OCI-LY7 (cell line): ENCODE data around the gene CABP4. TPM values are rescaled to one million over a fixed set of nuclear protein-coding genes. Genes with fewer than 3 reads are reported as not detected.

ENCODE experiments used
- BruUV-seq: library from RNA; stranded (reverse); fragments of 400-500 nt; replicated peaks from 2 replicates; lab custom pipeline; 2021; lab: Mats Ljungman, UMichigan
- CTCF ChIA-PET: fragments of 300-600 bp; sonication (Branson Sonifier 250); formaldehyde crosslinking; loops from one replicate; lab custom pipeline; 2022; ENCODE audit warnings: antibody characterized with exemption; ENCODE audit not compliant: unreplicated experiment; lab: Charles Lee
- POLR2A ChIA-PET: fragments of 300-600 bp; sonication (Branson Sonifier 250); formaldehyde crosslinking; loops from one replicate; lab custom pipeline; 2022; ENCODE audit warnings: antibody characterized with exemption; lab: Charles Lee
- DNase-seq: peaks from one replicate; pipeline ENCODE4 v3.0.0-alpha.2; 2015; ENCODE audit warnings: low spot score
- H2AFZ ChIP-seq: fragments of 200-600 bp; sonication (generic), shearing (Covaris generic); 2 replicates; pipeline ENCODE4 v1.6.1; 2014; ENCODE audit warnings: mild to moderate bottlenecking, antibody characterized with exemption, low read length, moderate library complexity
- H3K27ac ChIP-seq: fragments of 200-600 bp; sonication (generic); 2 replicates; pipeline ENCODE4 v1.5.1; 2014; ENCODE audit warnings: mixed run types, low read depth, mild to moderate bottlenecking, moderate library complexity, low read length, inconsistent platforms; ENCODE audit not compliant: poor library complexity, severe bottlenecking
- H3K36me3 ChIP-seq: fragments of 200-600 bp; sonication (generic); 2 replicates; pipeline ENCODE4 v1.6.1; 2014; ENCODE audit warnings: mild to moderate bottlenecking, antibody characterized with exemption, low read length, moderate library complexity, mixed read lengths; ENCODE audit not compliant: insufficient read depth
- H3K4me1 ChIP-seq: fragments of 200-600 bp; sonication (generic); 2 replicates; pipeline ENCODE4 v1.5.1; 2014; ENCODE audit warnings: mild to moderate bottlenecking, low read length; ENCODE audit not compliant: insufficient read depth, poor library complexity, severe bottlenecking
- H3K4me2 ChIP-seq: fragments of 200-600 bp; sonication (generic); 2 replicates; pipeline ENCODE4 v1.6.1; 2014; ENCODE audit warnings: mild to moderate bottlenecking, low read length
- H3K4me3 ChIP-seq: fragments of 200-600 bp; sonication (generic); 2 replicates; pipeline ENCODE4 v1.5.1; 2014; ENCODE audit warnings: mild to moderate bottlenecking, low read depth, low read length; ENCODE audit not compliant: poor library complexity, severe bottlenecking
- H3K79me2 ChIP-seq: fragments of 200-600 bp; sonication (generic); 2 replicates; pipeline ENCODE4 v1.6.1; 2016; ENCODE audit warnings: low read depth, mild to moderate bottlenecking, low read length, moderate library complexity, mixed read lengths; ENCODE audit not compliant: insufficient read depth
- H3K9me2 ChIP-seq: fragments of 200-600 bp; sonication (generic); 2 replicates; pipeline ENCODE4 v1.6.1; 2016; ENCODE audit warnings: mild to moderate bottlenecking, low read length, mixed read lengths; ENCODE audit not compliant: insufficient read depth
- H3K9me3 ChIP-seq: fragments of 200-600 bp; sonication (generic); 2 replicates; pipeline ENCODE4 v1.6.1; 2014; ENCODE audit warnings: mild to moderate bottlenecking, mixed run types, low read length, mixed read lengths
- H4K20me1 ChIP-seq: fragments of 200-600 bp; sonication (generic); 2 replicates; pipeline ENCODE4 v1.6.1; 2014; ENCODE audit warnings: mild to moderate bottlenecking, antibody characterized with exemption, low read length, moderate library complexity, mixed read lengths; ENCODE audit not compliant: insufficient read depth
- EZH2phosphoT487 ChIP-seq: fragments of 200-600 bp; sonication (generic); IDR thresholded peaks from 2 replicates; pipeline ENCODE4 v1.6.1; 2018; ENCODE audit warnings: low read depth, borderline replicate concordance, mild to moderate bottlenecking, mixed run types, antibody characterized with exemption, low read length, moderate library complexity, mixed read lengths
- intact Hi-C: fragments of 100-400 bp; cut with micrococcal nuclease; formaldehyde crosslinking; loops from one replicate; pipeline ENCODE4 v1.10.0; 2022; ENCODE audit not compliant: unreplicated experiment
- total RNA-seq, 2 experiments: library from RNA; depleted of rRNA in 1 of 2; stranded (reverse); fragments of >200 nt in 1 of 2; shearing (Covaris generic) in 1 of 2; gene quantifications; 2 replicates each; pipeline ENCODE4 v1.2.3, GENCODE V29; 2014 to 2022
- TF ChIP-seq, protein P1 (sequence below): fragments of 200-600 bp; sonication (generic); conservative IDR thresholded peaks from 2 replicates; pipeline ENCODE4 v1.5.1; 2014; ENCODE audit warnings: mild to moderate bottlenecking, antibody characterized with exemption, low read length, moderate library complexity, mixed read lengths

The CABP4 gene
- total RNA-seq, 2 experiments from 2014 or later: 3.0 to 11.5 TPM

GRCh38 chr11:67417425-67417824 lies 37.7 kb upstream of the CABP4 start:
- no peak overlapping the region for H3K27ac ChIP-seq
- TF ChIP-seq, protein P1, sequence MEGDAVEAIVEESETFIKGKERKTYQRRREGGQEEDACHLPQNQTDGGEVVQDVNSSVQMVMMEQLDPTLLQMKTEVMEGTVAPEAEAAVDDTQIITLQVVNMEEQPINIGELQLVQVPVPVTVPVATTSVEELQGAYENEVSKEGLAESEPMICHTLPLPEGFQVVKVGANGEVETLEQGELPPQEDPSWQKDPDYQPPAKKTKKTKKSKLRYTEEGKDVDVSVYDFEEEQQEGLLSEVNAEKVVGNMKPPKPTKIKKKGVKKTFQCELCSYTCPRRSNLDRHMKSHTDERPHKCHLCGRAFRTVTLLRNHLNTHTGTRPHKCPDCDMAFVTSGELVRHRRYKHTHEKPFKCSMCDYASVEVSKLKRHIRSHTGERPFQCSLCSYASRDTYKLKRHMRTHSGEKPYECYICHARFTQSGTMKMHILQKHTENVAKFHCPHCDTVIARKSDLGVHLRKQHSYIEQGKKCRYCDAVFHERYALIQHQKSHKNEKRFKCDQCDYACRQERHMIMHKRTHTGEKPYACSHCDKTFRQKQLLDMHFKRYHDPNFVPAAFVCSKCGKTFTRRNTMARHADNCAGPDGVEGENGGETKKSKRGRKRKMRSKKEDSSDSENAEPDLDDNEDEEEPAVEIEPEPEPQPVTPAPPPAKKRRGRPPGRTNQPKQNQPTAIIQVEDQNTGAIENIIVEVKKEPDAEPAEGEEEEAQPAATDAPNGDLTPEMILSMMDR: no peak
- TF ChIP-seq EZH2phosphoT487: no peak
- no peaks in the 10 kb centered on the region for H3K9me2 ChIP-seq
- H3K4me3 ChIP-seq: no peak overlapping the region
- H2AFZ ChIP-seq: no peak overlapping the region
- no TSS peak for BruUV-seq
- no peaks in the 10 kb centered on the region for H3K9me3 ChIP-seq
- no peak overlapping the region for H3K4me2 ChIP-seq
- intact Hi-C loops: no loop called here
- ChIA-PET POLR2A (interaction anchor here (0.6 to 2.2 kb wide), 2 partner anchors 10 to 13 kb away, joined by 3 to 7 read pairs; no protein-coding TSS in a partner anchor), CTCF (no interaction called here)
- no peaks in the 10 kb centered on the region for H3K36me3 ChIP-seq
- DNase-seq: no peak
- peaks cover 60% of the 10 kb centered on the region for H3K4me1 ChIP-seq
- H4K20me1 ChIP-seq: no peaks in the 10 kb centered on the region
- no peaks in the 10 kb centered on the region for H3K79me2 ChIP-seq

DNA sequence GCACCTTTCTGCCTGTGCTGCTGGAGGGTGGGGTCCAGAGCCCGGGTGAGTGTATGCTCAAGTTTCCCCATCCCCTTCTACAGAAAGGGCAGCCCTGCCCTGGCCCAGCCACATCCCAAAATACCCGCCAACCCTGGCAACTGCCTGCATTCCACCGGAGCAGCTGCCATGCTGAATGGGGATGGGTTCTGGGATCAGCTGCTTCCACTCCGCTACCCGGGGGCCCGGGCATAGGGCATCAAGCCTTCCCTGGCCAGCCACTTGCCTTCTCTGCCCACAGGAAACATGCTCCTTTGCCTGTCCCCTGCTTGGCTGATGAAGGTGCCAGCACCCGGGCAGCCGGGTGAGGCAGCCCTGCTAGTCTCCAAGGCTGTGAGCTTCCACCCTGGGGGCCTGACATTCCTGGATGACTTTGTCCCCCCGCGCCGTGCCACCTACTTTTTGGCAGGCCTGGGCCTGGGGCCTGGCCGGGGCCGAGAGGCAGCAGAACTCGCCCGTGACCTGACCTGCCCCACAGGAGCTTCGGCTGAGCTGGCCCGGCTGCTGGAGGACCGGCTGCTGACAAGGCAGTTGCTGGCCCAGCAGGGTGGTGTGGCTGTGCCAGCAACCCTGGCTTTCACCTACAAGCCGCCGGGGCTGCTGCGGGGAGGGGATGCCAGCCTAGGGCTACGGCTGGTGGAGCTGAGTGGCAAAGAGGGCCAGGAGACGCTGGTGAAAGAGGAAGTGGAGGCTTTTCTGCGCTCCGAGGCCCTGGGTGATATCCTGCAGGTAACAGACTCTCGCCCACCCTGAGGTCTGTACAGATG lies 36.5 kb upstream of the CABP4 start:
- no TSS peak for BruUV-seq
- no peak overlapping the region for H3K27ac ChIP-seq
- no peaks in the 10 kb centered on the region for H3K9me2 ChIP-seq
- no peaks in the 10 kb centered on the region for H4K20me1 ChIP-seq
- H3K36me3 ChIP-seq: no peaks in the 10 kb centered on the region
- ChIA-PET POLR2A (interaction anchor here (0.6 to 2.2 kb wide), 4 partner anchors 10 to 63 kb away, joined by 3 to 9 read pairs (median 6); partner anchors contain the start of gene PTPRCAP), CTCF (no interaction called here)
- no peak for TF ChIP-seq EZH2phosphoT487
- TF ChIP-seq, protein P1: no peak
- H3K79me2 ChIP-seq: no peaks in the 10 kb centered on the region
- no peak for DNase-seq
- peak overlapping the region; percentile 31 for H3K4me3 ChIP-seq
- intact Hi-C loops: no loop called here
- H2AFZ ChIP-seq: peak overlapping the region; percentile 6; the same call in 1 of the 2 replicates
- peaks cover 50% of the 10 kb centered on the region for H3K4me1 ChIP-seq
- H3K4me2 ChIP-seq: peak overlapping the region; percentile 79
- no peaks in the 10 kb centered on the region for H3K9me3 ChIP-seq
